Caco-2 (cell line): Measurements from ENCODE around the gene ZNF705A. TPM values are rescaled to one million over a fixed set of nuclear protein-coding genes. Genes with fewer than 3 reads are reported as not detected.
"Not testable (repeated sequence)": the region's sequence is repeated elsewhere in the genome, so short reads cannot be mapped to it uniquely, and the experiment has no call there.

Experiments
- BruUV-seq: library from RNA; stranded (reverse); fragments of 400-500 nt; replicated peaks from 2 replicates; lab custom pipeline; 2021; lab: Mats Ljungman, UMichigan
- CTCF ChIA-PET: fragments of 300-600 bp; sonication (Branson Sonifier 250); formaldehyde crosslinking; loops from one replicate; lab custom pipeline; 2022; ENCODE audit warnings: antibody characterized with exemption; lab: Charles Lee
- POLR2A ChIA-PET: fragments of 300-600 bp; sonication (Branson Sonifier 250); formaldehyde crosslinking; loops from one replicate; lab custom pipeline; 2022; ENCODE audit warnings: antibody characterized with exemption; lab: Charles Lee
- DNase-seq, 2 experiments: peaks; one replicate each; pipeline versions ENCODE4 v3.0.0 to v3.0.0-alpha.2; 2020 to 2022
- H3K27me3 ChIP-seq: replicated peaks from 2 replicates; pipeline ENCODE4 v1.6.0; 2011; ENCODE audit warnings: low read length; ENCODE audit not compliant: control insufficient read depth, insufficient read depth
- H3K36me3 ChIP-seq: 2 replicates; pipeline ENCODE4 v1.5.1; 2011; ENCODE audit warnings: low read length; ENCODE audit not compliant: control insufficient read depth, insufficient read depth
- H3K4me1 ChIP-seq: fragments of 250-450 bp; sonication (Bioruptor Pico); 2 replicates; pipeline ENCODE4 v1.5.1; 2020; ENCODE audit warnings: mild to moderate bottlenecking
- H3K4me3 ChIP-seq: 2 replicates; pipeline ENCODE4 v1.5.1; 2011; ENCODE audit warnings: low read depth, mild to moderate bottlenecking, control low read depth, low read length
- H3K9me3 ChIP-seq: fragments of 250-450 bp; sonication (Bioruptor Pico); 2 replicates; pipeline ENCODE4 v1.5.1; 2020; ENCODE audit warnings: mild to moderate bottlenecking, moderate library complexity
- H3K27ac Mint-ChIP-seq: one replicate; pipeline ENCODE4 v1.8.0; 2022; ENCODE audit warnings: mixed read lengths; ENCODE audit not compliant: unreplicated experiment
- H3K27me3 Mint-ChIP-seq: one replicate; pipeline ENCODE4 v1.8.0; 2022; ENCODE audit warnings: mixed read lengths; ENCODE audit not compliant: insufficient read depth, unreplicated experiment
- H3K36me3 Mint-ChIP-seq: one replicate; pipeline ENCODE4 v1.8.0; 2022; ENCODE audit warnings: mild to moderate bottlenecking, mixed read lengths; ENCODE audit not compliant: insufficient read depth, unreplicated experiment
- H3K4me1 Mint-ChIP-seq: one replicate; pipeline ENCODE4 v1.8.0; 2022; ENCODE audit warnings: low read depth, mixed read lengths; ENCODE audit not compliant: unreplicated experiment
- H3K4me3 Mint-ChIP-seq: one replicate; pipeline ENCODE4 v1.8.0; 2022; ENCODE audit warnings: mild to moderate bottlenecking, moderate library complexity, mixed read lengths; ENCODE audit not compliant: unreplicated experiment
- H3K9me3 Mint-ChIP-seq: one replicate; pipeline ENCODE4 v1.8.0; 2022; ENCODE audit warnings: mixed read lengths; ENCODE audit not compliant: unreplicated experiment
- CTCF ChIP-seq, 2 experiments: fragments of 200-600 bp in 1 of 2; IDR thresholded peaks; 1 replicate in 1 of 2; 2 replicates in 1 of 2; pipeline versions ENCODE4 v1.5.1 to v1.8.0; 2011 to 2022; ENCODE audit warnings: antibody characterized with exemption in 1 of 2, control low read depth in 1 of 2, inconsistent platforms in 1 of 2, low read depth in 1 of 2, low read length in 1 of 2, mild to moderate bottlenecking in 1 of 2, moderate library complexity in 1 of 2; ENCODE audit not compliant: insufficient read depth in 1 of 2, severe bottlenecking in 1 of 2, unreplicated experiment in 1 of 2
- intact Hi-C: fragments of 100-400 bp; cut with micrococcal nuclease; formaldehyde crosslinking; loops from one replicate; pipeline ENCODE4 v1.10.0; 2022; ENCODE audit not compliant: unreplicated experiment
- total RNA-seq: library from RNA; stranded (reverse); gene quantifications from 2 replicates; pipeline ENCODE4 v1.2.3, GENCODE V29; 2022

Gene ZNF705A
- total RNA-seq, 1 experiment from 2014 or later = not detected

- POLR2A ChIA-PET, CTCF ChIA-PET, H3K27ac Mint-ChIP-seq, H3K36me3 Mint-ChIP-seq, intact Hi-C loops, H3K27me3 Mint-ChIP-seq, H3K9me3 Mint-ChIP-seq, H3K36me3 ChIP-seq, BruUV-seq, DNase-seq, H3K4me1 Mint-ChIP-seq, H3K4me1 ChIP-seq, H3K27me3 ChIP-seq, H3K4me3 ChIP-seq, H3K9me3 ChIP-seq, H3K4me3 Mint-ChIP-seq: not testable (repeated sequence)
These were observed 22.4 kb upstream of the ZNF705A start for GRCh38 chr12:8134398-8134930.

- H3K36me3 ChIP-seq, intact Hi-C loops, POLR2A ChIA-PET, CTCF ChIA-PET, BruUV-seq, H3K4me1 ChIP-seq, DNase-seq, H3K27me3 Mint-ChIP-seq, H3K4me3 ChIP-seq, H3K36me3 Mint-ChIP-seq, H3K27ac Mint-ChIP-seq, H3K27me3 ChIP-seq, H3K4me1 Mint-ChIP-seq, H3K4me3 Mint-ChIP-seq: not testable (repeated sequence)
- H3K9me3 Mint-ChIP-seq = peaks cover 32% of the 10 kb centered on the region
- H3K9me3 ChIP-seq = peaks cover 24% of the 10 kb centered on the region
These were observed 15.2 kb upstream of the ZNF705A start for GRCh38 chr12:8141647-8142046.

GRCh38 chr12:8143261-8143660 is 13.6 kb upstream of the ZNF705A start:
- Histone ChIP-seq H3K4me3 (no peak overlapping the region), H3K36me3 (no peaks in the 10 kb centered on the region), H3K9me3 (peaks cover 24% of the 10 kb centered on the region), H3K4me1 (no peaks in the 10 kb centered on the region), H3K27me3 (no peaks in the 10 kb centered on the region)
- no peak for TF ChIP-seq CTCF (IDR thresholded peaks at IDR 0.05; ENCODE audit: insufficient read depth in 1 of 2, low read depth in 1 of 2, low read length in 1 of 2, severe bottlenecking in 1 of 2, unreplicated experiment in 1 of 2)
- CTCF ChIA-PET = no interaction called here
- H3K9me3 Mint-ChIP-seq = peaks cover 32% of the 10 kb centered on the region
- intact Hi-C loops = no loop called here
- H3K27me3 Mint-ChIP-seq = peaks cover 5% of the 10 kb centered on the region
- no peaks in the 10 kb centered on the region for H3K36me3 Mint-ChIP-seq
- no peaks in the 10 kb centered on the region for H3K4me1 Mint-ChIP-seq
- no TSS peak for BruUV-seq
- POLR2A ChIA-PET = no interaction called here
- DNase-seq = no peak
- H3K27ac Mint-ChIP-seq = no peak overlapping the region
- no peak overlapping the region for H3K4me3 Mint-ChIP-seq

GRCh38 chr12:8145754-8146441 is 10.9 kb upstream of the ZNF705A start:
- no peak for TF ChIP-seq CTCF (IDR thresholded peaks at IDR 0.05; ENCODE audit: insufficient read depth in 1 of 2, low read depth in 1 of 2, low read length in 1 of 2, severe bottlenecking in 1 of 2, unreplicated experiment in 1 of 2)
- intact Hi-C loops = no loop called here
- H3K4me3 ChIP-seq = no peak overlapping the region
- H3K36me3 ChIP-seq = no peaks in the 10 kb centered on the region
- H3K27ac Mint-ChIP-seq = no peak overlapping the region
- H3K36me3 Mint-ChIP-seq = no peaks in the 10 kb centered on the region
- BruUV-seq = no TSS peak
- no peaks in the 10 kb centered on the region for H3K4me1 Mint-ChIP-seq
- peaks cover 14% of the 10 kb centered on the region for H3K9me3 Mint-ChIP-seq
- peaks cover 5% of the 10 kb centered on the region for H3K27me3 Mint-ChIP-seq
- H3K27me3 ChIP-seq = no peaks in the 10 kb centered on the region
- H3K4me1 ChIP-seq = no peaks in the 10 kb centered on the region
- no peak for DNase-seq
- peaks cover 19% of the 10 kb centered on the region for H3K9me3 ChIP-seq
- no peak overlapping the region for H3K4me3 Mint-ChIP-seq
- POLR2A ChIA-PET = no interaction called here
- CTCF ChIA-PET = no interaction called here
